H9 (cell line): ENCODE data around the gene EXO1. TPM values are rescaled to one million over a fixed set of nuclear protein-coding genes. Genes with fewer than 3 reads are reported as not detected.

Experiments used
- DNase-seq: peaks from one replicate; pipeline ENCODE4 v3.0.0-alpha.2; 2017
- H2AFZ ChIP-seq: one replicate; pipeline ENCODE4 v1.6.1; 2013; ENCODE audit warnings: mild to moderate bottlenecking, low read length, control low read depth, moderate library complexity
- H2AK5ac ChIP-seq: 2 replicates; pipeline ENCODE4 v1.6.1; 2013; ENCODE audit warnings: low read length, control low read depth, mixed read lengths; ENCODE audit not compliant: insufficient read length
- H2BK120ac ChIP-seq: one replicate; pipeline ENCODE4 v1.6.1; 2013; ENCODE audit warnings: low read depth, mild to moderate bottlenecking, low read length, control low read depth, inconsistent platforms; ENCODE audit not compliant: poor library complexity, severe bottlenecking
- H2BK12ac ChIP-seq: 2 replicates; pipeline ENCODE4 v1.6.1; 2013; ENCODE audit warnings: low read length, control low read depth, mixed read lengths, low read depth; ENCODE audit not compliant: insufficient read length
- H2BK15ac ChIP-seq: 2 replicates; pipeline ENCODE4 v1.6.1; 2013; ENCODE audit warnings: low read depth, low read length, control low read depth
- H2BK20ac ChIP-seq: one replicate; pipeline ENCODE4 v1.6.1; 2013; ENCODE audit warnings: low read depth, mild to moderate bottlenecking, low read length, control low read depth, inconsistent platforms; ENCODE audit not compliant: poor library complexity, severe bottlenecking
- H2BK5ac ChIP-seq: 2 replicates; pipeline ENCODE4 v1.6.1; 2013; ENCODE audit warnings: low read length, control low read depth, mixed read lengths; ENCODE audit not compliant: insufficient read length
- H3K14ac ChIP-seq: 2 replicates; pipeline ENCODE4 v1.6.1; 2013; ENCODE audit warnings: low read length, control low read depth; ENCODE audit not compliant: insufficient read depth
- H3K18ac ChIP-seq: 2 replicates; pipeline ENCODE4 v1.6.1; 2013; ENCODE audit warnings: low read depth, mild to moderate bottlenecking, mixed read lengths, low read length, control low read depth; ENCODE audit not compliant: insufficient read length
- H3K23ac ChIP-seq: 2 replicates; pipeline ENCODE4 v1.6.1; 2013; ENCODE audit warnings: low read length, control low read depth, mixed read lengths, low read depth; ENCODE audit not compliant: insufficient read length
- H3K23me2 ChIP-seq: 2 replicates; pipeline ENCODE4 v1.6.1; 2013; ENCODE audit warnings: low read depth, mild to moderate bottlenecking, mixed read lengths, low read length, control low read depth; ENCODE audit not compliant: insufficient read length, poor library complexity, severe bottlenecking
- H3K27ac ChIP-seq: 2 replicates; pipeline ENCODE4 v1.5.1; 2013; ENCODE audit warnings: low read length, control low read depth, mixed read lengths, low read depth; ENCODE audit not compliant: insufficient read length
- H3K27me3 ChIP-seq: 2 replicates; pipeline ENCODE4 v1.6.1; 2013; ENCODE audit warnings: low read length, control low read depth, inconsistent platforms; ENCODE audit not compliant: insufficient read depth
- H3K4ac ChIP-seq: 2 replicates; pipeline ENCODE4 v1.6.1; 2013; ENCODE audit warnings: low read depth, mild to moderate bottlenecking, control low read depth, inconsistent platforms, low read length, moderate library complexity
- H3K4me1 ChIP-seq: 2 replicates; pipeline ENCODE4 v1.6.1; 2013; ENCODE audit warnings: low read length, control low read depth, inconsistent platforms; ENCODE audit not compliant: insufficient read depth
- H3K4me2 ChIP-seq: 2 replicates; pipeline ENCODE4 v1.6.1; 2013; ENCODE audit warnings: low read length, control low read depth, mixed read lengths; ENCODE audit not compliant: insufficient read length, insufficient read depth
- H3K56ac ChIP-seq: 2 replicates; pipeline ENCODE4 v1.6.1; 2013; ENCODE audit warnings: low read depth, mild to moderate bottlenecking, mixed read lengths, low read length, control low read depth; ENCODE audit not compliant: insufficient read length
- H3K79me1 ChIP-seq: 2 replicates; pipeline ENCODE4 v1.6.1; 2013; ENCODE audit warnings: low read depth, mild to moderate bottlenecking, moderate library complexity, low read length, control low read depth, inconsistent platforms; ENCODE audit not compliant: insufficient read depth, poor library complexity, severe bottlenecking
- H3K79me2 ChIP-seq: 2 replicates; pipeline ENCODE4 v1.6.1; 2013; ENCODE audit warnings: low read length, control low read depth, inconsistent platforms; ENCODE audit not compliant: insufficient read depth
- H3K9ac ChIP-seq: 2 replicates; pipeline ENCODE4 v1.6.1; 2013; ENCODE audit warnings: low read length, control low read depth, mixed read lengths; ENCODE audit not compliant: insufficient read length; ENCODE audit errors: extremely low read depth
- H3K9me3 ChIP-seq: one replicate; pipeline ENCODE4 v1.6.1; 2013; ENCODE audit warnings: low read depth, low read length, inconsistent platforms; ENCODE audit not compliant: control insufficient read depth
- H3T11ph ChIP-seq: one replicate; pipeline ENCODE4 v1.6.1; 2013; ENCODE audit warnings: mild to moderate bottlenecking, low read length, control low read depth, inconsistent platforms
- H4K20me1 ChIP-seq: one replicate; pipeline ENCODE4 v1.6.1; 2013; ENCODE audit not compliant: control insufficient read depth, insufficient read length, insufficient read depth
- H4K5ac ChIP-seq: 2 replicates; pipeline ENCODE4 v1.6.1; 2013; ENCODE audit warnings: low read depth, mild to moderate bottlenecking, mixed read lengths, low read length, control low read depth; ENCODE audit not compliant: insufficient read length
- H4K8ac ChIP-seq: replicated peaks from 2 replicates; pipeline ENCODE4 v1.6.1; 2013; ENCODE audit warnings: low read length, control low read depth, mixed read lengths, low read depth; ENCODE audit not compliant: insufficient read length
- H4K91ac ChIP-seq: 2 replicates; pipeline ENCODE4 v1.6.1; 2013; ENCODE audit warnings: low read depth, mild to moderate bottlenecking, moderate library complexity, mixed read lengths, low read length, control low read depth; ENCODE audit not compliant: insufficient read length
- H3K27ac Mint-ChIP-seq, 3 experiments: 2 replicates in 2 of 3; 3 replicates in 1 of 3; pipeline ENCODE4 v1.8.0; 2020 to 2021; ENCODE audit warnings: mixed read lengths in 3 of 3, mild to moderate bottlenecking in 1 of 3, moderate library complexity in 1 of 3
- H3K27me3 Mint-ChIP-seq: 2 replicates; pipeline ENCODE4 v1.8.0; 2021; ENCODE audit warnings: low read depth, mild to moderate bottlenecking, moderate library complexity, mixed read lengths
- H3K36me3 Mint-ChIP-seq, 3 experiments: 2 replicates in 2 of 3; 3 replicates in 1 of 3; pipeline ENCODE4 v1.8.0; 2020 to 2021; ENCODE audit warnings: low read depth in 3 of 3, mixed read lengths in 3 of 3; ENCODE audit not compliant: insufficient read depth in 1 of 3
- H3K4me1 Mint-ChIP-seq, 2 experiments: 2 replicates each; pipeline ENCODE4 v1.8.0; 2020; ENCODE audit warnings: mixed read lengths in 2 of 2
- H3K4me3 Mint-ChIP-seq, 2 experiments: 2 replicates in 1 of 2; 3 replicates in 1 of 2; pipeline ENCODE4 v1.8.0; 2020 to 2021; ENCODE audit warnings: mild to moderate bottlenecking in 2 of 2, mixed read lengths in 2 of 2, moderate library complexity in 1 of 2
- H3K9me3 Mint-ChIP-seq, 2 experiments: 2 replicates in 1 of 2; 3 replicates in 1 of 2; pipeline ENCODE4 v1.8.0; 2020; ENCODE audit warnings: mild to moderate bottlenecking in 2 of 2, mixed read lengths in 2 of 2, moderate library complexity in 1 of 2
- CTCF ChIP-seq: fragments of 200-600 bp; sonication (generic); conservative IDR thresholded peaks from 3 replicates; pipeline ENCODE4 v1.8.0; 2021; ENCODE audit warnings: antibody characterized with exemption, mild to moderate bottlenecking
- WGBS: extraction: QIAGEN DNeasy Blood & Tissue Kit; methylation state at CpG from one replicate; pipeline ENCODE4 v1.1.7; 2013; ENCODE audit warnings: missing lambda C conversion rate, low lambda C conversion rate, mixed read lengths; ENCODE audit not compliant: insufficient read length; ENCODE audit errors: extremely low coverage; 5-methylcytosine and 5-hydroxymethylcytosine counted together
- total RNA-seq: library from RNA; stranded (reverse); gene quantifications from 2 replicates; pipeline ENCODE4 v1.2.1, GENCODE V29; 2021

Gene EXO1
- total RNA-seq, 1 experiment from 2014 or later: 43.2 TPM

GRCh38 chr1:241916196-241916595 is 68.2 kb downstream of the EXO1 start:
- Histone ChIP-seq H2AFZ (no peak overlapping the region), H2BK12ac (no peak overlapping the region), H3K4me1 (no peaks in the 10 kb centered on the region), H3K9ac (no peak overlapping the region), H4K8ac (no peak overlapping the region), H2BK5ac (no peak overlapping the region), H4K91ac (no peak overlapping the region), H3K27ac (no peak overlapping the region), H3K23ac (no peak overlapping the region), H3K23me2 (no peaks in the 10 kb centered on the region), H2BK120ac (no peak overlapping the region), H3K4me2 (no peak overlapping the region), H2AK5ac (no peak overlapping the region), H3K79me1 (no peaks in the 10 kb centered on the region), H3K4ac (no peak overlapping the region), H3K18ac (no peak overlapping the region), H3K56ac (no peak overlapping the region), H3K9me3 (no peaks in the 10 kb centered on the region), H3K79me2 (no peaks in the 10 kb centered on the region), H3T11ph (no peak overlapping the region), H4K5ac (no peak overlapping the region), H2BK15ac (no peak overlapping the region), H4K20me1 (no peaks in the 10 kb centered on the region), H3K14ac (no peak overlapping the region), H2BK20ac (no peak overlapping the region), H3K27me3 (no peaks in the 10 kb centered on the region)
- no peaks in the 10 kb centered on the region for H3K9me3 Mint-ChIP-seq
- H3K27me3 Mint-ChIP-seq: no peaks in the 10 kb centered on the region; the same call in 1 of the 2 replicates
- no CpG with 5 or more reads among the region's 7 CpGs for WGBS
- TF ChIP-seq CTCF: no peak
- DNase-seq: no peak
- H3K4me3 Mint-ChIP-seq: no peak overlapping the region
- 0 out of 7 replicates have a peak overlapping the region, but pooled peaks of 1 of the 3 experiments have one; percentile 3 for H3K27ac Mint-ChIP-seq
- H3K4me1 Mint-ChIP-seq: peaks cover 2 to 5% of the 10 kb centered on the region in 2 experiments; a peak in 3 of 4 replicates
- peaks cover 0 to 3% (median 0%) of the 10 kb centered on the region in 3 experiments; a peak in 3 of 7 replicates for H3K36me3 Mint-ChIP-seq
